Ramos (cell line): ENCODE measurements around the gene PPIE.
"Not testable (repeated sequence)": the region's sequence is repeated elsewhere in the genome, so short reads cannot be mapped to it uniquely, and the experiment has no call there.

ENCODE experiments used
- in situ Hi-C: fragments of 300-500 bp; cut with MboI; formaldehyde crosslinking; loops from one replicate; pipeline ENCODE4 v1.14.3; 2022; ENCODE audit warnings: low sequenced_read_pairs; ENCODE audit not compliant: unreplicated experiment

Gene PPIE

GRCh38 chr1:39754906-39755504 lies 16.3 kb downstream of the PPIE start:
- in situ Hi-C loops: loop anchor here (10.0 kb wide), 1 partner anchor 240 kb away; no protein-coding TSS in a partner anchor

DNA sequence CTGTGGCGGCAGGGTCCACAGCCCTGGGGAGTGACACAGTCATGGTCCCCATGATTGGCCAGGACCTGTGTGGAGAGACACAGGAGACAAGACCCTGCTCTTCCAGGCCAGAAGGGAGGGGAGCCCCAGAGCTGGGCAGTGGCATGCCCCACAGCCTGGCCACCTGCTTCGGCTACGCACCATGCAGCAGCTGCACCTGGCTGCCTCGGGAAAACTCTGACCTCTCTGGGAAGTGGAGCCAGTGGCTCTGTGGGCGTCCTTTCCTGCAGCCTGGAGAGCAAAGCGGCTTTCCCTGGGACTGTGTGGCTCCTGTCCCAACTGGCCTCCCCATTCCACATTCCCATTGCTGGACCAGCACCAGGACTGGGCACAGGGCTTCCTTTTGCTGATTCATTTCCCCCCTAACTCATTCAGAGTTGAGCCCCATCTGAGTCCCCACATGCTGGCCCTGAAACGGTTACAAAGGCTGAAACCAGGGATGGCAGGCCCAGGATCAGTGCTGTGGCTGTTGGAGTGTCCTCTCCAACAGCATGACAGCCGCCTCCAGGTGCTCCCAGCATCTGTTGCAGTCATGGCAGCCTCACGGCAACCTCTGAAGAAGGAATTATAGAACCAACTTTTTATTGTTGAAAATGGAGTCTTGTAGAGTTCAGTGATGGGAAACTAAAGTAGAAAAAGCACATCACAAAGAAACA lies 17.4 kb downstream of the PPIE start:
- in situ Hi-C loops: loop anchor here (10.0 kb wide), 1 partner anchor 241 kb away; no protein-coding TSS in a partner anchor

- in situ Hi-C loops: loop anchor here (10.0 kb wide), 1 partner anchor 243 kb away; no protein-coding TSS in a partner anchor
Observed at GRCh38 chr1:39757501-39757900, 18.8 kb downstream of the PPIE start.

- in situ Hi-C loops: loop anchor here (10.0 kb wide), 1 partner anchor 244 kb away; no protein-coding TSS in a partner anchor
Observed at GRCh38 chr1:39758556-39759435, 20.1 kb downstream of the PPIE start.

DNA sequence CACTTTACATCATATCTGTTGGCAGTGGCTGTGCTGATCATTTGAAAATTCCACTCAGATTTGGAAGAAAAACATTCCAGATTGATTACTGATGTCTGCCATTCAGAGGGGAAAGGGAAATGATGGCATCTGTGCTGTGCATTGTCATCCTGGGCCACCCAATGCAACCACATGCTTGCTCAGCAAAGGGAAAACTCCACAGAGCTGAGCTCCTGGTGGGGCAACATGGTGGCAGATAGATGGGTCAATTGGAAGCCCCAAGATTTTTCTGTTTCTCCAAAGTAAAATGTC lies 20.7 kb downstream of the PPIE start:
- in situ Hi-C loops: loop anchor here (10.0 kb wide), 1 partner anchor 245 kb away; no protein-coding TSS in a partner anchor

DNA sequence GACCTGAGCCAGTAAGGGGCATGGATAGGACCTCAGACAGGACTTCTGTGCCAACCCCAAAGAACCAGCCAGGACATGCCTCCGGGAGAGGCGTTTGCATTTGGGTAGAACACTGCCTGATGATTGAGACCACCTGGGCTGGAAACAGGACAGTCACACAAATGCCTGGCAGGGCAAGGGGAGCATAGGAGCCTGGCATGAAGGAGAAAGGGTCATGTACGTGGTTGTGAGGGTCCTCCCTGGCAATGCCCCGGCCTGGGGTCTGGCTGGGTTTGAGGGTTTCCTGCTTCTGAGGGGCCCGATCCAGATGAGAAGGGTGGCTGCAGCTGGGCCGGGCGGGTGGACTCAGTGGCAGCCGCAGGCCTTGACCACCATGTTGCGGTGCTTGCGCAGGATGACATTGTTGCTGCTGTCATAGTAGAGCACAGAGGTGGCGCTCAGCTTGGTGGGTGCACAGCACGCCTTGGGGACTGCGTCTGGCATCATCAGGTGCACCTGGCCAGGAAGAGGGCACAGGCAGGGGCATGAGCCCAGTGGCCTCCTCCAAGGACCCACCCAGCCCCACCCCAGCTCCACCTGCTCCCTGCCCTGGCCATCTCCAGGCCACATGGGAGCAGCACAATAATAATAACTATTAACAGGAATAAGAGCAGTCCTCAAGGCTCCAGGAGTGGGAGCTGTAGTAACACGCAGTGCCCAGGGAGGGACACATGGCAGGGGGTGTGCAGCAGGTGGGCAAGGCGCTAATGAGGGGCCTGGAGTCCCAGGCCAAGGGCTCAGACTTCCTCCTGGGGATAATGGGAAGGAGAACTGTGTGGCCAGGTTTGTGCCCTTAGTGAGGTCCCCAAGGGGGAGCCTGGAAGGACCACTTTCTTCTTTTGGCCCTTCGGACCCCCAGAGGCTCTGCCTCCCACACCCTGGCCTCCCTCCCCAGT lies 21.7 kb downstream of the PPIE start:
- in situ Hi-C loops: no loop called here

GRCh38 chr1:39761016-39761415 lies 22.3 kb downstream of the PPIE start:
- in situ Hi-C loops: no loop called here

DNA sequence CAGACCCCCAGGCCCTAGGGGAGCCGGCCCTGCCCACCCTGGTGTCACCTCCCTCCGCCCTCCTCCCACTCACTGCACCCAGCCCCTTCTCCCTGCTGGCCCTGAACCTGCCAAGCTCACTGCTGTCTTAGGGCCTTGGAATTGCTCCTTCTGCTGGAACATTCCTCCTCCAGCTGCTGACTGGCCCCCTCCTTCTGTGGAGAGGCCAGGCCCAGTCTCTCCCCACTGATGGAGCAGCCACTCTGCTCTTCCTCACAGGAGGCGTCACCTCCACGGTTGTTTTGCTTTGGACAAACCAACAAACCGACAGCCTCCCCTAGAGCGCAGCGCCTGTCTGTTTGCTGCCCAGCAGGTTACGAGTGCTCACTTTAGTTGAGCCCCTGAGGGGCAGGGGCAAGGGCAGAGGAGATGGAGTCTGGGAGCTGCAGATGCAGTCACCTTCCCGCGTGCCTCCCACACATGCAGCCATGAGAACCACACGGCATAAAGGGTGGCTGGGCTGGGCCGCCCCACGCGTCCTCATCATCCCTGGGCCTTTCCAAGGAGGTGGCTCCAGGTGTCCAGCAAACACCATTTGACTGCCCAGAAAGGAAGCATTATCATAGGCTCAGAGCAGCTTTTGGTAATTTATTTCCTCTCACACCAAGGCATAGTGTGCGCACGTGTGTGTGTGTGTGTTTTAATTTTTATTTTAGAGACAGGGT lies 23.0 kb downstream of the PPIE start:
- in situ Hi-C loops: no loop called here

GRCh38 chr1:39762550-39763540 lies 24.2 kb downstream of the PPIE start:
- in situ Hi-C loops: no loop called here

DNA sequence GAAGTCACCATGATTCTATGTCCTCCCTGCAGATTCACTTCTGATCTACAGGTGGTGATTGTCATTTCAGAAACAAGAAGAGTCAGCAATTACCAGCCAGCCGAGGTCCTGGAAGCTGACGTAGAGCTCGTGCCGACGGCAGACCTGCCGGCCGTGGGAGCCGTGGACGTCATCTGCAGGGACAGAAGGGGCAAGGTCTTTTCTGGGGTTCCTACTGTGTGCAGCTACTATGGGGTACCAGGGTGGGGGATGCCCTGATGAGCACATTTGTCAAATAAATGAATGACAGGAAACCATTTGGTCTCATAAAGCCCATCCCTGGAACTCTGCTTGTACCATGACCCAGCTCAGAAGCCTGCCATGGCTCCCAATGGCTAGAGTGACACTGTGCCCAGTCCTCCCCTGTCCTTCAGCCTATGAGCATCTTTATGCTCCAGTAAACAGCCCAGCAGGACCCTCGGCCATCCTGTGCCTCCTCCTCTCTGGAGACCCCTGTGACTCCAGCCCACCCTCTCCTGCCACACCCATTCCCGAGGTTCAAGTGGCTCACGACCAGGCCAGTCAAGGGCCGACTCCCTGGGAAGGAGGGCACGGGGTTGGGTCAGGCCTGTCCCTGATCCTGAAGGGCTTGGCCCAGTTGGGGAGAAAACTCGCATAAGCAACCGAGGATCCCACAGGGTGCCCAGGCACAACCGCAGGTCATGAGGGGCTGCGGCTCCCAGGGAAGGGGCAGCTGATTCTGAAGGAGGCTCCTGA lies 25.1 kb downstream of the PPIE start:
- in situ Hi-C loops: not testable (repeated sequence)

- in situ Hi-C loops: not testable (repeated sequence)
Observed at GRCh38 chr1:39764512-39764911, 25.8 kb downstream of the PPIE start.

GRCh38 chr1:39766466-39766865 lies 27.8 kb downstream of the PPIE start:
- in situ Hi-C loops: not testable (repeated sequence)

GRCh38 chr1:39769502-39769901 lies 30.8 kb downstream of the PPIE start:
- in situ Hi-C loops: not testable (repeated sequence)

- in situ Hi-C loops: not testable (repeated sequence)
Observed at GRCh38 chr1:39770100-39771021, 31.7 kb downstream of the PPIE start.

DNA sequence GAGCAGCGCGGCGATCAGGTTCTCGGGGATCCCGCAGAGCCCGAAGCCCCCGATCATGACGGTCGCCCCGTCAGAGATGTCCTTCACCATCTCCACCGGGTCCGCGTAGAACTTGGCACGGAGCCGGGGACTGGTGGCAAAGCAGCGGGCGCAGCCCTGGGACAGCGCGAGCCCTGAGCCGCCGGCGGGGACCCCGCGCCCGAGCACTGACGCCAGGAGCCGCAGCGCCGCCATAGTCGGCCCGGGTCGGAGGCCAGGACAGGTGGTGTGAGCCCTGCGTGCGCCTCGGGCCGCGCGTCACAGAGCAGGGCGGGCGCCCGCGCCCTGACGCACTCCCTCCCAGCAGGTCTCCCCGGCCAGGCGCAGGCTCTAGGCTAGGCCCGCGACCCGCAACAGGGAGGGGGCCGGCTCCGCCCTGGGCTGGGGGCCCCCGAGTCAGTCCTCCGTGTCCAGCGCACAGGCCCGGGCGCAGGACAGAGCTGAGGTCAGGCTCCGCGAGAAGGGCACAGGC lies 32.4 kb downstream of the PPIE start, which contains the start of gene OXCT2:
Gene OXCT2, minus strand, starts transcription at position 327 of the 511 bp plus-strand sequence. Its CDS starts 93 bp downstream, at position 234.
- in situ Hi-C loops: not testable (repeated sequence)

DNA sequence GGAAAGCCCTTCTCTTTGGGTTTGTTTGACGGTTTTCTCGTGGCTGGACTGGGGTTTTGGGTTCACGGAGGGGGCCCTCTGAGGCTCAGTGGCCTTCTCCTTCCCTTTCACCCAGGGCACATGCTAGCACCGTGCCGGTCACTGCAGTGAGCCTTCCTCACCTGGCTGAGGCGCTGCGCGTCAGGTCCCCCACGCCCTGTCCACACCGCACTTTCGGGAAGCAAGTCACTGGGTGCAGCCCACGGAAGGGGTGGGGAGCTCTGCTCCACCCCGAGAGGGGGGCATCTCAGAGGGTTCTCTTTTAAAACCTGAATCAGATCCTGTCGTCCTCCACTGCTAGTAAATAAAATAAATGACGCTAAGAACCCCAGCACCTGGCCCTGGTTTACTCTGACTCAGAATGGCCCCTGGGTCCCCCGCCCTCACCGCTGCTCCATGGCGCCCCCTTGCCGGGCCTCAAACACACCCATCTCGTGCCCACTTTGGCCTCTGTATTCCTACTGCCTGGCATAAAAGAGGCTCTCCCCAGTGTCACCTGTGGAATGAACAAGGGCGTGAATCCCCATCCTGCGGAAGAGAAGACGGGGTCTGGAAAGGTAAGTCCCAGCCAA lies 34.8 kb downstream of the PPIE start:
- in situ Hi-C loops: not testable (repeated sequence)
